ENCODE results near the gene GLI3. TPM values are rescaled to one million over a fixed set of nuclear protein-coding genes. Genes with fewer than 3 reads are reported as not detected.

GLI3 gene
- total RNA-seq, 1 donor from 2014 or later: 5.5 TPM

- DNase-seq: no peak
- peaks cover 4% of the 10 kb centered on the region for H3K4me1 ChIP-seq
- no peaks in the 10 kb centered on the region for H3K9me3 ChIP-seq (replicated peaks)
- no peaks in the 10 kb centered on the region for H3K27me3 ChIP-seq (ENCODE audit: low read depth)
- no peak overlapping the region for H3K4me3 ChIP-seq
- H3K27ac ChIP-seq (replicated peaks): no peak overlapping the region
- intact Hi-C loops (cut with micrococcal nuclease): no loop called here
- H3K36me3 ChIP-seq: no peaks in the 10 kb centered on the region
- no peak for TF ChIP-seq CTCF (IDR thresholded peaks at IDR 0.05; ENCODE audit: borderline replicate concordance)
These were observed 37.9 kb downstream of the GLI3 start for GRCh38 chr7:42198974-42199668.

- no peak overlapping the region for H3K4me3 ChIP-seq
- no peaks in the 10 kb centered on the region for H3K9me3 ChIP-seq (replicated peaks)
- peaks cover 12% of the 10 kb centered on the region for H3K4me1 ChIP-seq
- no peaks in the 10 kb centered on the region for H3K36me3 ChIP-seq
- H3K27ac ChIP-seq (replicated peaks): no peak overlapping the region
- no peak for DNase-seq
- intact Hi-C loops (cut with micrococcal nuclease): no loop called here
- H3K27me3 ChIP-seq (ENCODE audit: low read depth): no peaks in the 10 kb centered on the region
- no peak for TF ChIP-seq CTCF (IDR thresholded peaks at IDR 0.05; ENCODE audit: borderline replicate concordance)
These were observed 38.7 kb downstream of the GLI3 start for GRCh38 chr7:42198296-42198695.

- H3K4me3 ChIP-seq: no peak overlapping the region
- no peaks in the 10 kb centered on the region for H3K9me3 ChIP-seq (replicated peaks)
- no peak for DNase-seq
- no peak overlapping the region for H3K27ac ChIP-seq (replicated peaks)
- H3K27me3 ChIP-seq (ENCODE audit: low read depth): no peaks in the 10 kb centered on the region
- intact Hi-C loops (cut with micrococcal nuclease): no loop called here
- no peak for TF ChIP-seq CTCF (IDR thresholded peaks at IDR 0.05; ENCODE audit: borderline replicate concordance)
- peaks cover 21% of the 10 kb centered on the region for H3K4me1 ChIP-seq
- H3K36me3 ChIP-seq: no peaks in the 10 kb centered on the region
These were observed 39.6 kb downstream of the GLI3 start for GRCh38 chr7:42197451-42197850.

- intact Hi-C loops (cut with micrococcal nuclease): no loop called here
- H3K4me1 ChIP-seq: peaks cover 30% of the 10 kb centered on the region
- no peak for DNase-seq
These were observed 42.8 kb downstream of the GLI3 start for GRCh38 chr7:42194238-42194637.

GRCh38 chr7:42193471-42194129, 43.4 kb downstream of the GLI3 start:
- H3K36me3 ChIP-seq: no peaks in the 10 kb centered on the region
- intact Hi-C loops (cut with micrococcal nuclease): no loop called here
- H3K27ac ChIP-seq (replicated peaks): peak overlapping the region; percentile 31

More at GRCh38 chr7:42194238-42194637, 42.8 kb downstream of the GLI3 start:
- Histone ChIP-seq H3K27ac (replicated peaks) (no peak overlapping the region), H3K36me3 (no peaks in the 10 kb centered on the region), H3K9me3 (replicated peaks) (no peaks in the 10 kb centered on the region), H3K27me3 (ENCODE audit: low read depth) (no peaks in the 10 kb centered on the region), H3K4me3 (no peak overlapping the region)
- TF ChIP-seq CTCF (IDR thresholded peaks at IDR 0.05; ENCODE audit: borderline replicate concordance): no peak

More at GRCh38 chr7:42193471-42194129, 43.4 kb downstream of the GLI3 start:
- TF ChIP-seq CTCF (IDR thresholded peaks at IDR 0.05; ENCODE audit: borderline replicate concordance): no peak
- Histone ChIP-seq H3K4me3 (no peak overlapping the region), H3K27me3 (ENCODE audit: low read depth) (no peaks in the 10 kb centered on the region), H3K9me3 (replicated peaks) (no peaks in the 10 kb centered on the region), H3K4me1 (peaks cover 30% of the 10 kb centered on the region)
- DNase-seq: no peak

All from left ventricle myocardium inferior (tissue), 1 donor.